AG09319 (cell line): Measurements from ENCODE around the gene MANBA.

ENCODE experiments used
- DNase-seq: peaks from one replicate; pipeline ENCODE4 v3.0.0-alpha.2; 2010; ENCODE audit warnings: low read depth; ENCODE audit errors: extremely low read depth
- CTCF ChIP-seq: IDR thresholded peaks from 2 replicates; pipeline ENCODE4 v1.5.1; 2011; ENCODE audit warnings: low read depth, mild to moderate bottlenecking, inconsistent platforms, low read length, moderate library complexity

The MANBA gene

GRCh38 chr4:102696758-102697157 lies 64.0 kb downstream of the MANBA start:
- DNase-seq = no peak
- TF ChIP-seq CTCF = no peak

- TF ChIP-seq CTCF = no peak
- DNase-seq = no peak
These were observed 66.0 kb downstream of the MANBA start for GRCh38 chr4:102694791-102695190.

GRCh38 chr4:102693861-102694260 lies 66.9 kb downstream of the MANBA start:
- no peak for DNase-seq
- no peak for TF ChIP-seq CTCF

- TF ChIP-seq CTCF = no peak
- no peak for DNase-seq
These were observed 67.4 kb downstream of the MANBA start for GRCh38 chr4:102693262-102693850.

- no peak for DNase-seq
- no peak for TF ChIP-seq CTCF
These were observed 68.3 kb downstream of the MANBA start for GRCh38 chr4:102692474-102692873.

GRCh38 chr4:102687982-102688433 lies 72.8 kb downstream of the MANBA start:
- no peak for TF ChIP-seq CTCF
- DNase-seq = no peak

- no peak for TF ChIP-seq CTCF
- no peak for DNase-seq
These were observed 73.3 kb downstream of the MANBA start for GRCh38 chr4:102687373-102687981.
